MM.1S (cell line): ENCODE results near the gene BICDL1.

Experiments
- EZH2phosphoT487 ChIP-seq: fragments of 300-600 bp; sonication (generic); IDR thresholded peaks from 2 replicates; pipeline ENCODE4 v1.6.1; 2018; ENCODE audit warnings: antibody characterized with exemption, low read length
- TF ChIP-seq, protein P1 (sequence below): fragments of 300-600 bp; sonication (generic); IDR thresholded peaks from 2 replicates; pipeline ENCODE4 v1.5.1; 2016; ENCODE audit warnings: antibody characterized with exemption, low read length, mixed read lengths

DNA sequence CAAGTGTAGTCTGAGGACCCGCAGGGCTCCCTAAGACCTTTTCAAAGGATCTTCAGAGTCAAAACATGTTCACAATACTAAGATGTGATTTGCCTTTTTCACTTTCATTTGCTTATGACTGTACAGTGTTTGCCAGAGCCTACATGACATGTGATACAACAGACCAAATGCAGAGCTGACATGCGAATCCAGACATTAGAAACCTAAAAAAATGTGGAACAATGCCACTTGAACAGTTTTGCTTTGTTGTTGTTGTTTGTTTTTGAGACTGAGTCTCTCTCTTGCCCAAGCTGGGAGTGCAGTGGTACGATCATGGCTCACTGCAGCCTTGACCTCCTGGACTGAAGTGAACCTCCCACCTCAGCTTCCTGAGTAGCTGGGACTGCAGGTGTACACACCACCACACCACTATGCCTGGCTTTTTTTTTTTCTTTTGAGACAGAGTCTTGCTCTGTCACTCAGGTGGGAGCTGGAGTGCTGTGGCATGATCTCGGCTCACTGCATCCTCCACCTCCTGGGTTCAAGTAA, 132.8 kb downstream of the BICDL1 start:
- TF ChIP-seq, protein P1, sequence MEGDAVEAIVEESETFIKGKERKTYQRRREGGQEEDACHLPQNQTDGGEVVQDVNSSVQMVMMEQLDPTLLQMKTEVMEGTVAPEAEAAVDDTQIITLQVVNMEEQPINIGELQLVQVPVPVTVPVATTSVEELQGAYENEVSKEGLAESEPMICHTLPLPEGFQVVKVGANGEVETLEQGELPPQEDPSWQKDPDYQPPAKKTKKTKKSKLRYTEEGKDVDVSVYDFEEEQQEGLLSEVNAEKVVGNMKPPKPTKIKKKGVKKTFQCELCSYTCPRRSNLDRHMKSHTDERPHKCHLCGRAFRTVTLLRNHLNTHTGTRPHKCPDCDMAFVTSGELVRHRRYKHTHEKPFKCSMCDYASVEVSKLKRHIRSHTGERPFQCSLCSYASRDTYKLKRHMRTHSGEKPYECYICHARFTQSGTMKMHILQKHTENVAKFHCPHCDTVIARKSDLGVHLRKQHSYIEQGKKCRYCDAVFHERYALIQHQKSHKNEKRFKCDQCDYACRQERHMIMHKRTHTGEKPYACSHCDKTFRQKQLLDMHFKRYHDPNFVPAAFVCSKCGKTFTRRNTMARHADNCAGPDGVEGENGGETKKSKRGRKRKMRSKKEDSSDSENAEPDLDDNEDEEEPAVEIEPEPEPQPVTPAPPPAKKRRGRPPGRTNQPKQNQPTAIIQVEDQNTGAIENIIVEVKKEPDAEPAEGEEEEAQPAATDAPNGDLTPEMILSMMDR = no peak
- TF ChIP-seq EZH2phosphoT487 = no peak
